ENCODE measurements around the gene MAST4. TPM values are rescaled to one million over a fixed set of nuclear protein-coding genes. Genes with fewer than 3 reads are reported as not detected.

Gene MAST4
- total RNA-seq, 1 donor from 2014 or later = 112 TPM

DNA sequence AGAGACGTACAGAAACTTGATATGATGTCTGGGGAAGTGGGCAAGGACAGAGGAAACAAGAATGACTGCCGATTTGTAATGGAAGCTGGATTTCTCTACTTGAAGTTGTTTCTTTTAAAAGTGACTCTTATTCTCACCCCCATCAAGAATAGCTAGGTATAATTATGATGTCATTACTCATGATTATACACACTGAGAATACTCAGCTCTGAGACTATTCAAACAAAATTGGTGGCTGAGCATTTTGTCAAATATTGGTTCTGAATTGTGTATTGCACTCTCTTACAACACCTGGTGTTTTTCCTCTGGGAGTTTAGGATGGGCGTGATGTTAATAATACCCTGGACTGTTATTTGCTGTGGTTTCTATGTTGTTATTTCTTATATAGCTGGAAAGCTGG lies 46.3 kb downstream of the MAST4 start:
- Mint-ChIP-seq H3K4me1 (ENCODE audit: unreplicated experiment) (peaks cover 8% of the 10 kb centered on the region), H3K4me3 (ENCODE audit: unreplicated experiment) (no peak overlapping the region), H3K27ac (ENCODE audit: unreplicated experiment) (no peak overlapping the region), H3K27me3 (ENCODE audit: unreplicated experiment) (no peaks in the 10 kb centered on the region), H3K36me3 (ENCODE audit: low read depth, unreplicated experiment) (no peaks in the 10 kb centered on the region), H3K9me3 (ENCODE audit: unreplicated experiment) (no peaks in the 10 kb centered on the region)
- TF ChIP-seq, protein P1, sequence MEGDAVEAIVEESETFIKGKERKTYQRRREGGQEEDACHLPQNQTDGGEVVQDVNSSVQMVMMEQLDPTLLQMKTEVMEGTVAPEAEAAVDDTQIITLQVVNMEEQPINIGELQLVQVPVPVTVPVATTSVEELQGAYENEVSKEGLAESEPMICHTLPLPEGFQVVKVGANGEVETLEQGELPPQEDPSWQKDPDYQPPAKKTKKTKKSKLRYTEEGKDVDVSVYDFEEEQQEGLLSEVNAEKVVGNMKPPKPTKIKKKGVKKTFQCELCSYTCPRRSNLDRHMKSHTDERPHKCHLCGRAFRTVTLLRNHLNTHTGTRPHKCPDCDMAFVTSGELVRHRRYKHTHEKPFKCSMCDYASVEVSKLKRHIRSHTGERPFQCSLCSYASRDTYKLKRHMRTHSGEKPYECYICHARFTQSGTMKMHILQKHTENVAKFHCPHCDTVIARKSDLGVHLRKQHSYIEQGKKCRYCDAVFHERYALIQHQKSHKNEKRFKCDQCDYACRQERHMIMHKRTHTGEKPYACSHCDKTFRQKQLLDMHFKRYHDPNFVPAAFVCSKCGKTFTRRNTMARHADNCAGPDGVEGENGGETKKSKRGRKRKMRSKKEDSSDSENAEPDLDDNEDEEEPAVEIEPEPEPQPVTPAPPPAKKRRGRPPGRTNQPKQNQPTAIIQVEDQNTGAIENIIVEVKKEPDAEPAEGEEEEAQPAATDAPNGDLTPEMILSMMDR (IDR thresholded peaks at IDR 0.05; ENCODE audit: unreplicated experiment) = no peak
- no peak for DNase-seq (ENCODE audit: low spot score)

DNA sequence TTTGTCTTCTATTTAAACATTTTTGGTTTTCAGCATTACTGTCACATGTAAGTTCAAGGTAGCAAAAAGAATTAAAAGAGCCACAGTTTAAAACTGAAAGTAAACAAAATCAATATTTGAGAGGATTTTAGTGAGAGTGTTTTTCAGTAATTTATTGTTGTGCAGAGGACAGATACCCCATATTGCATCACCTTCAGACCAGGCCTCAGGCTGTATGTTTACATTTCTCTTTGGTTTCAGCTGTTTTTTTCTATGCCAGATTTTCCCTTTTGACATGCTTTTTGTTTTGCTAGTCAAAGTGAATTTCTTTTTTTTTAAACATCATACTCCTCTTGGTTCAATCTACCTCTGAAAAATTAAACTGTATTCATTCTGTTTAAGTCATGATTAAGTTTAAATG lies 47.2 kb downstream of the MAST4 start:
- TF ChIP-seq, protein P1 (IDR thresholded peaks at IDR 0.05; ENCODE audit: unreplicated experiment) = no peak
- H3K9me3 Mint-ChIP-seq (ENCODE audit: unreplicated experiment) = no peaks in the 10 kb centered on the region
- H3K4me1 Mint-ChIP-seq (ENCODE audit: unreplicated experiment) = peaks cover 8% of the 10 kb centered on the region
- no peak overlapping the region for H3K27ac Mint-ChIP-seq (ENCODE audit: unreplicated experiment)
- H3K27me3 Mint-ChIP-seq (ENCODE audit: unreplicated experiment) = no peaks in the 10 kb centered on the region
- H3K36me3 Mint-ChIP-seq (ENCODE audit: low read depth, unreplicated experiment) = no peaks in the 10 kb centered on the region
- DNase-seq (ENCODE audit: low spot score) = no peak
- H3K4me3 Mint-ChIP-seq (ENCODE audit: unreplicated experiment) = no peak overlapping the region

DNA sequence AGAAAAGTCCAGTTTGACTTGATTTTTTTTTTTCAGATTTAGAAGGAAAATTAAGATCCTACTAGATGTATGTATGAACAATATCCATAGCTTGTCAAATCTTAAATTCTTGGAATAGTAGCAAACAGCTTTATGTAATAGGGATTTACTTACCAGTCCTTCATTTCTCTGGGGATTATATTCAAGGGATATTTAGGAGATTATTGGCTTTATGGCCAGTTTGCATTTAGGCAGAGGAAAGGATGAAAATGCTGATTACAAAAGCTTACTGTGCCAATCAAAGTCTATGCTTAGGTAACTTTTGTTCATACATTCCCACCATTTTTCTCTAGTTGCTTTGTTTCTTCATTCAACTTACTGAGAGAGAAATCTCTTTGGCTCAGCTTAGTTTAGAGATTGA lies 47.9 kb downstream of the MAST4 start:
- TF ChIP-seq, protein P1 (IDR thresholded peaks at IDR 0.05; ENCODE audit: unreplicated experiment) = no peak
- no peaks in the 10 kb centered on the region for H3K27me3 Mint-ChIP-seq (ENCODE audit: unreplicated experiment)

DNA sequence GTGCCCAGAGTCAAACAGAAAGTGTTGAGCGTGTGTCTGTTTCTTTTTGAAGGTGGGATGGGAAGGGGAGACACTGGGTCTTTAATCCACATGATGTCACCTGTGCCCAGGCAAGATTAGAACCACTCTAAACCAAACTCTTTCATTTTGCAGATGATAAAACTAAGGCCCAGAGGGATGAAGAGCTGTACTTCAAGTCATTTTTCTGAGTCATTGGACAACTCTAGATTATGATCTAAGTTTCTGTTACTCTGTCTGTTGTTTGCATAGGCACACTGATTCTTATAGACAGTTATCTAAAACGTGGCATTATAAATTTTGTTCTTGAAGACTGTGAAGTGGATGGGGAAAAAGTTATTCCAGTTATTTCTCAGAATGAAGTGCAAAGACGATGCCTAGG lies 48.8 kb downstream of the MAST4 start:
- peaks cover under 1% of the 10 kb centered on the region for H3K4me1 Mint-ChIP-seq (ENCODE audit: unreplicated experiment)
- no peaks in the 10 kb centered on the region for H3K36me3 Mint-ChIP-seq (ENCODE audit: low read depth, unreplicated experiment)
- H3K9me3 Mint-ChIP-seq (ENCODE audit: unreplicated experiment) = no peaks in the 10 kb centered on the region
- no peak for DNase-seq (ENCODE audit: low spot score)
- H3K4me3 Mint-ChIP-seq (ENCODE audit: unreplicated experiment) = no peak overlapping the region
- H3K27ac Mint-ChIP-seq (ENCODE audit: unreplicated experiment) = no peak overlapping the region
- TF ChIP-seq, protein P1 (IDR thresholded peaks at IDR 0.05; ENCODE audit: unreplicated experiment) = no peak
- no peaks in the 10 kb centered on the region for H3K27me3 Mint-ChIP-seq (ENCODE audit: unreplicated experiment)

More for the DNA sequence above, 47.9 kb downstream of the MAST4 start:
- Mint-ChIP-seq H3K36me3 (ENCODE audit: low read depth, unreplicated experiment) (no peaks in the 10 kb centered on the region), H3K4me1 (ENCODE audit: unreplicated experiment) (peaks cover 3% of the 10 kb centered on the region), H3K27ac (ENCODE audit: unreplicated experiment) (no peak overlapping the region), H3K4me3 (ENCODE audit: unreplicated experiment) (no peak overlapping the region), H3K9me3 (ENCODE audit: unreplicated experiment) (no peaks in the 10 kb centered on the region)
- no peak for DNase-seq (ENCODE audit: low spot score)

DNA sequence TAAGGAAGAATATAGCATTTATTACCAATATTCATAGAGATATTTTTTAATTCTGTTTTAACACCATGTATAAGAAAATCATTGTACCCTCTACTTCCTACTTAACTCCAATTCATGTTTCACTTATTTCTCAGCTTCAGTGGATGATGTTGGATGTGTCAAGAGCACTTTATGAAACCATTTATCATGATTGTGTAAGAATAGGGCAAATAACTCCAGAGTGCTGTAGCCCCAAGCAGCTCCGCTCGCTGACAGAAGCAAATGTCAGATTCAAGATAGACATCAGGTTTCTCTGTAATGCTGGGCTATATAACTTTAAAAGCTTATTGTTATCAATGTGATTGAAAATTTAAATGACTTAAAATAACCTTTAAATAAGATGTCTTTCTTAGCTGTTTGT lies 50.4 kb downstream of the MAST4 start:
- Mint-ChIP-seq H3K9me3 (ENCODE audit: unreplicated experiment) (no peaks in the 10 kb centered on the region), H3K36me3 (ENCODE audit: low read depth, unreplicated experiment) (no peaks in the 10 kb centered on the region), H3K4me1 (ENCODE audit: unreplicated experiment) (no peaks in the 10 kb centered on the region), H3K4me3 (ENCODE audit: unreplicated experiment) (no peak overlapping the region), H3K27ac (ENCODE audit: unreplicated experiment) (no peak overlapping the region), H3K27me3 (ENCODE audit: unreplicated experiment) (no peaks in the 10 kb centered on the region)
- DNase-seq (ENCODE audit: low spot score) = no peak
- TF ChIP-seq, protein P1 (IDR thresholded peaks at IDR 0.05; ENCODE audit: unreplicated experiment) = no peak

Data from endothelial cell (in vitro differentiated cells).